HG02571 (cell line): ENCODE results near the gene CA10.

Source experiments
- ATAC-seq: cut with Tn5 transposase; IDR thresholded peaks from one replicate; pipeline ENCODE4 v1.9.1; 2021; ENCODE audit warnings: mild to moderate bottlenecking, moderate library complexity; ENCODE audit not compliant: unreplicated experiment

CA10 gene

DNA sequence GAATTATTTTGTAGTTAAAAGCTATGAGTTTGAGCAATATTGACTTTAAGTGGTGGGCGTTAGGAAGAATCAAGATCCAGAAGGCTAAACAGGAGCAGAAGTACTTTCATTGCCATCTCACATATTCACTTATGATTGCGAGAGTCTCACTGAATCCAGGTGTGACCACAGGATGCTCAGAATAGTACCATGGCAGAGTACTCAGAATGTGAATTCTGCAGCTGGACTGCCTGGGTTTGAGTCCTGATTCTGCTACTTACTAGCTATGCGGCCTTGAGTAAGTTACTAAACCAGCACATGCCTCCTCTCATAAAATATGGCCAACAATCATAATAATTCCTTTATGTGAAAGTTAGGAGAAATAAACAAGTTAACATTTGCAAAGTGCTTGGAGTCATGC is 109.5 kb downstream of the CA10 start:
- ATAC-seq = no peak

DNA sequence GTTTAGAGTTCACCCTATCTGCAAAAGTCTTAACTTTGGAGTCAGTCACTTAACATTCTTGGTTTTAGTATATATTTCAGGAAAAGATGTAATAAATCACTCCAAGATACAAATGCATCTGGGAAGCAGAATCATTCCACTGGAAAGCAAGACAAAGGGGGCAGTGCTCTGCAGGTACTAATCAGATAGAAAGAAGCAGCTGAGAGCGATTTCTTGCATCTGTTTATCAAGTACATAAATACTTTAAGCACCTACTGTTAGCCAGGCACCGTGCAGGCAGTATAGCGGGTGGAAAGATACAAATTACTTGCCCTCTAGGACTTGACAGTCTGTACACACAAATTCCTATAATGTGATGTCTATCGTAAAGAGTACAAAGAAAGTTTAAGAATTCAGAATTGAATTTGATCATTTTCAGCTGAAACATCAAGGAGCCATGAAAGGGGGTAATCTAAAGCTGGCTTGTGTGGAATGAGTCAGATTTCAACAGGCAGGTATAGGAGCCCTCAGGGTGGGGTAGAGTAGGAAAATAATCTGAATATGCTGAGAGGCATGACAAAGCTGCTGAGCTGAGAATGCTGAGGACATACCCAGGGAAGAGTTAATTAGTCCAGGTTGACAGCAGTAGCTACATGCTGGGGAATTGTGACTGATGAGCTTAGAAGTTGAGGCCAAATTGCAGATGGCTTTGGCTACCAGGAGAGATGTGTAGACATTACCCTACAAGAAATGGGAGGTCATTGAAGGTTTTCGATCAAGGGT is 110.2 kb downstream of the CA10 start:
- no peak for ATAC-seq

DNA sequence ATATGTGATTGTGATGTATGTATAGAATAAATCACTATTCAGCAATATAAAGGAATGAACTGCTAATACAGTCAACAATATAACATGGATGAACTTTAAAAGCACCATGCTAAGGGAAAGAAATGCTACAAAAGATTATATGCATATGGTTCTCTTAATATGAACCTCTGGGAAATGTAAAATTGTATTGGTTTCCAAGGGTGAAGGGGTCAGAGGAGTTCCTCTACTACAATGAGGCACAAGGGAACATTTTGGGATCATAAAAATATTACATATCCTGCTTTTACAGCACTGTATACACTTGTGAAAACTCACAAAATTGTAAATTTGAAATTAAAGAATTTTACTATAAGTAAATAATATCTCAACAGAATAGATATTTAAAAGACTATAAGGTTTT is 111.4 kb downstream of the CA10 start:
- ATAC-seq = no peak

DNA sequence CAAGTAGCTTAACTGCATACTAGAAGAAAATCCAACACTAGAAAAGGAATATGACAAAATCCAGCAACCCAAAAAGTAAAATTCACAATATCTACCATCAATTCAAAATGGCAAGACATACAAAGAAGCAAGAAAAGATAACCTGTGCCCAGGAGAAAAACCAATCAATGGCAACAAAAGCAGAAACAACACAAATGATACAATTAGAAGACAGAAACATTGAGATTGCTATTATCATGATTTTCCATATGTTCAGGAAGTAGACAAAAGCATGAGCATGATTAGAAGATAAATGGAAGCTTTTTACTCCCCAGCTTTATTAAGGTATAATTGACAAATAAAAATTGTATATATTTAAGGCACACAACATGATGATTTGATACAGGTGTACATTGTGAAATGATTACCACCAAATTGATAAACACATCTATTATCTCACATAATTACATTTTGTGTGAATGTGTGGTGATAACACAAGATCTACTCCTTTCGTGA is 117.3 kb downstream of the CA10 start:
- ATAC-seq = no peak

DNA sequence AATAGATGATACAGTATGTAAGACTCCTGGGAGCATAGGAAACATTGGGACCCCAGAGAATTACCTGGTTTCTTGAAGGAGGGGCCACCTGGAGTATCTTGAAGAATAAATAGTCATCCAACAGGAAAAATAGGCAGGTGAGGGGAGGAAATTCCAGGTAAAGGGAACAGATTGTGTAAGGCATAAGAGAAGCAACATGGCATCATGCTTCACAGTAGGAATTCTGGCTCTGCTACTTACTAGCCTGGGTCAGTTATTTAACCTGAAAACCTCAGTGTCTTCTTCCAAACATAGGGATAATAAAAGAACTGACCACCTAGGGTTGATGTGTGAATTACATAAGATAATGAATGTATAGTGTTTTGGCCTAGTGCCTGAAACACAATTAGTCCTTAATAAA is 122.1 kb downstream of the CA10 start:
- no peak for ATAC-seq

DNA sequence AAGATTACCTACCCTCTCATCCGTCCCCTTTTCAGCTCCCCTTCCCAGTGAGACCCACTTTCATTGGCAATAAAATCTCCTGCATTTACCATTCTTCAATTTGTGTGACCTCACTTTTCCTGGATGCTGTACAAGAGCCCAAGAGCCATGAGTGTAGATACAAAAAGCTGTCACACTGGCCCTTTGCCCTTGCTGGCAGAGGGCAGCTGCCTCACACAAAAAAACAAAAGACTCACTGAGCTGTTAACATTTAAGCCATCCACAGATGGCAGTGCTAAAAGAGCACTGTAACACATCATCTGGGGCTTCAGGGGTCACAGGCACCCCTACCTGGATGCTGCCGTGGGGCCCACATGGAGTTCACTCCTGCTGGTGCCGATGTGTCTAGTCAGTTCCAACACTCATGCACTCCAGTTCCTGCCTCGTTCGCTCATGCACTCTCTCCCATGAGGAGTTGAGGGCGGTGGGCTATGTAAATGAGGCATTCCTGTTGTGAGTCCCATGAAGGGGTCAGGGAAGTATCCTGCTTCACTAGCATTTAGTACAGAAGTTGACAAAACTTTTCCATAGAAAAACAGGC is 123.1 kb downstream of the CA10 start:
- ATAC-seq = no peak

DNA sequence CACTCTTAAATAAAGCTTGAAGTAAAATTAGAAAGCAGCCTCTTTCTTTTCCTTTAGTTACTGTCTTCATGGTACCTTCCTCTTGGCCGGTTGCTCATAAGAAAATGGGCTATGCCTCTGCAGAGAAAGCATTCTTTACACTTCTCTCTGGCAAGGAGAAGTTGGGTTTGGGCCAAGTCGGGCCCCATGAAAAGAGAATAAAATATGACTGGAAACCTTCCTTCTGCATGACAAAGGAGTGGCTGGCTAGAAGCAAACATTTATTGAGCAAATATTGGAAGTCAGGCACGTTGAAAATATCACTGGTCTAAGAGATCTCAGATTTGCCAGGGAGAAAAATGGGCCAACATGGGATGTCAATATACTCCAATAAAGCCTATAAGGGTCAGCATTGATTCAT is 126.1 kb downstream of the CA10 start:
- no peak for ATAC-seq

DNA sequence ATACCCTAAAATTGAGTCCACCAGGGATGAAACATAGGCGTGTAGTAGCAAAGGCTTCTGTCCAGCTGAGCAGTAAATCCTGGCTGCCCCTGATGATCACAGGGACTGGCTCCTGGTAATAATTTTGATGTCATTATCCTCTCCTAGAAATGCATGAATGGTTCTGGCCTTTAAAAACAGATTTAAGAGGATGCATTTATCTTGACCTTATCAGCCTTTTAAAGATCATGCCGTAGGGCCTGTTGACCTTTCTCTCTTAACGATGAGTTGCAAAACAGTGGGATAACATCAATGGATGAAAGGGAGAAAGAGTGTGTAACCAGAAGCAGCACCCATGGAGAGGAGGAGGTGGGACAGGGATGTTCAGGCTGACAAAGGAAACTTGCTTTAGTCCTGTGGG is 128.5 kb downstream of the CA10 start:
- ATAC-seq = no peak

DNA sequence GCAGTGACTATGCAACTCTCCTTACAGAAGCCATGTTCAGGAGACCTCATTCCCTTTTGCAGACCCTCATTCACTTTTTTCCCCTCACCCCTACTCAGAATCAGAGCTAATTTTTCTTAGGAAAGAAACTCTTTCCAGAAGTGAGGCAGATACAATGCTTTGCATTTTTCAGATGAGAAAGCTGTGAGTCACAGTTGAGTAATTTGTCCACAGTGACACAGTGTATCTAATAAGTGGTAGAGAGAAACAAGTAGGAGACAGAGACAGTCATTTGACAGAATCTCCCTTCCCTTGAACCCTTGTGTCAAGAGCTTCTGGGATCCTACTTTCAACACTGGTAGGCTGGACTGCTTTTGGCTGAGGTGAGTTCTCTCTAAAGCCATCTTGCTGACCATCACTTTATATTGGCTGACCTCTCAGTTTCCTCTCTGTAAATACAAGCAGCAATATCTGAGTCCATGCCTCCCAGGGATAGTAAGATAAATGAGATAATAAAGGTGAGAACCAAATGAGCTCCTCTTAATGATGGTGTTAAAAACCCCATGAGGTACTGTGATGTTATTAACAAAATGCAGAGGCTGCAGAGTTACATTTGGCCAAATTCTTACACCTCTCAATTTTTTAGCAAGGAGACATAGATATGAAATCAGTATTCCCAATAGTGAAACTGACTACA is 130.8 kb downstream of the CA10 start:
- ATAC-seq = no peak

DNA sequence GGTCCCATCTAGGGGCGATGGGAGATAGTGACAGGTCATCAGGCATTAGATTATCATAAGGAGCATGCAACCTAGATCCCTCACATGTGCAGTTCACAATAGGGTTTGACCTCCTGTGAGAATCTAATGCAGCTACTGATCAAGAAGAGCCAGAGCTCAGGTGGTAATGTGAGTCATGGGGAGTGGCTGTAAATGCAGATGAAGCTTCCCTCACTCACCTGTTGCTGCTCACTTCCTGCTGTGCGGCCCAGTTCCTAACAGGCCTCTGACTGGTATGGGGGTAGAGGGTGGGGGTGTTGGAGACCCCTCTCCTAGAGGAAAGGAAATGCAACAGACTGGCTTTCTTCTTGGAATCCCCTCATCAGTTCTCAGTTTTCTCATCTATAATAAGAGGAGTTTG is 131.4 kb downstream of the CA10 start:
- ATAC-seq = no peak

DNA sequence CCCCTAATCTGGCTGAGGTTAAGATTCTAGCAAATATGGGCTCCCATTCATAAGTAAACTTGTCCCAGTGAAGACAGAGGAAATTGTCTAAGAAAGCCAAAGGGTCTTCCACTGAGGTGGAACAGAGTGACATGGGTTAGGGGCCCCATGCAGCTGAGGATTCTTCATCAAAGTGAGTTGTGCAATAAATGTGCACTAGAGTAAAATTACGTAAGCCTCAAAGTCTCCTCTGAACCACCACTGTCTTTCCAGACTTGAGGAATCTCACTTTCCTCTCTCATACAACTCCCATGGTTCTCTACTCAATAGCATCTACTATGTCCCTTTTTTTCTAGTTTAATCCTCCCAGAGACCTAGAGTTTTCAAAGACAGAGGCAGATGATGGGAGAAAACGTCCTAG is 132.4 kb downstream of the CA10 start:
- no peak for ATAC-seq

DNA sequence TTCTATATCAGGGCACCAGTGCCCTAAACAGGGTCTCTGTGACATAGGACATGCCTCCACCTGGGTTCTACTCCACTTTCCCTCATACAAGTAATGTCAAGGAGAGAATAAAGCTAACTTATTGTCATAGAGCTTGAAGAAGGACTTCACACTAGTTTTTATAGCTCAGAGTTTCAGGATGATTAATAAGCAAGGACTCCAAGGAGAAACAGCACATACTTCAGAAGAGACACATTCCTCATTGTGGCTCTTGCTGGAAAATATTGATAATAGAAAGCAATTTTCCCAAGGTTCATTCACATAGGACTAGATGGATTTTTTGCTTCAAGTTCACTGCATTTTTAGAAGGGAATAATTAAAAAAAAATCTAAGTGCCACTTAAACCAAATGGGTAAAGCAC is 133.3 kb downstream of the CA10 start:
- no peak for ATAC-seq

DNA sequence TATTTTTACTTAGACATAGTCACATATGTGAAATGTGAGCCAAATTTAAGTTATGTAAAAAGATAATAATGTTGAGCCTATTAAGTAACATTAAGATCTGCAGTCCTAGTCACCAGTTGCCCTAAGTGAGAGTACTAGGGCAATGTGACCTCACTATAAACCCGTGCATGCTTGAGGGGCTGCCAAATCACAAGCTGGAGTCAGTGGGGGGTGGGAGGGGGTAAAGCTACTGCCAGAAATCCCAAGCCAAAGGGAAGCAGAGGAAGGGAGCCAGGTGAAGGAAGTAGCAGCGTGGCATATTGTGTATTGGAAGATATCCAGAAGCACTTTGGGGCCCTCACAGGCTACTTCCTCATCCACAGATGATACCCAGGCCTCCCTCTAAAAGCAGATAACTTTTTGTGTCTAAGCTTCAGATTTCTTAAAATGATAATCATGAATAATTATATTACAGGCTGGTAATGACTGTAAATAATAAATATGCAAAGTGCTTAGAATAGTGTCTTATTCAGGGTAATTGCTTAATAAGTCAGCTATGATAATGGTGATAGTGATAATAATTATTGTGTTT is 134.1 kb downstream of the CA10 start:
- no peak for ATAC-seq

DNA sequence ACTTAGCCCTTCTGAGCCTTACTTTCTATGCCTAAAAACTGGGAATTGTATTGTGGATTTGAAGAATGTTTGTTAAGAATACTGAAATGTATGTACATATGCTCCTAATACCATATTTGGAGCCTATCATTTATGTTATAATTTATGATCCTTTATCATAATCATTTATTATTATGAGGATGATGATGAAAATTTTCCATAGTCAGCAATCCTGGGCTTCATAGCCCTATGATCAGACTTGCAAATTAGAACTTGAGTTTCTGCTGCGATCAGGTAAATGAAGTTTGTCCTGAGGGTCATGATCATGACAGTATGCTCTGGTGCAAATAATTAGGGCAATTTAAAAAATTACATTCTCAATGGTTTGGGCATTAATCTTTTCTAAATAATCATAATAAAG is 147.4 kb downstream of the CA10 start:
- no peak for ATAC-seq

DNA sequence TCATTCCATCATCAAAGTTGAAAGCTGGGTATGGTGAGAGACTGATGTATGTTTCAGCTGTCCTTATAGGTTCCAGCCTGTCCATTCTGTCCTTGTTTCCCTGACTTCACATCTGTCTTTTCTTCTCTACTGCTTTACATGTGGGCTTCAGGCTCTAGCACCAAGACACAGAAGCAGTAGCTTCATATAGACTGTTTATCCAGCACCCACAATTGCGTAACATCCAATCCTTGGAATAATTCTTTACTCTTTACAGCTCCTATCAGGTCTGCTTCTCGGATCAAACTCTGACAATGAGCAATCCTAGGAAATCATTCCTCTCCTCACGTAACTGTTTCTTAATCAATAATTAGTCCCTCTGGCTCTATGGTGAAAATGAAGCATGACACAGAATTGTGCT is 158.9 kb downstream of the CA10 start:
- ATAC-seq = no peak

DNA sequence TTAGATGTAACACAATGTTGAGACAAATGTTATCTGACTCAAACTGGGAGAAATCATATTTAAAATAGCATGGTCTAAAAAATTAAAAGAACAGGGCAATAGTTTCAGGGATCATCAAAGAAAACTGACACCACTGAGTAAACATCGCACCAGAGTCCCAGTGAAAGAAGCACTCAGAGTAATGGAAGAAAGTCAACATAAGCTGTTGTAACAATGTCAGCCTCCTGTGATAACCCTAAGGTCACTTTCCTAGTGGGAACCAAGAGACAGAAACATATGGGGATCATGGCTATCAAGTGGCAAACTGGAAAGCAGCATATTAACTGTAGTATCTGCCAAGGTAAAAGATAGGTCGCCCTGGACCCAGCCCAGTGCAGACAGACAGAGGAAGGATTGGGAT is 160.8 kb downstream of the CA10 start:
- no peak for ATAC-seq

DNA sequence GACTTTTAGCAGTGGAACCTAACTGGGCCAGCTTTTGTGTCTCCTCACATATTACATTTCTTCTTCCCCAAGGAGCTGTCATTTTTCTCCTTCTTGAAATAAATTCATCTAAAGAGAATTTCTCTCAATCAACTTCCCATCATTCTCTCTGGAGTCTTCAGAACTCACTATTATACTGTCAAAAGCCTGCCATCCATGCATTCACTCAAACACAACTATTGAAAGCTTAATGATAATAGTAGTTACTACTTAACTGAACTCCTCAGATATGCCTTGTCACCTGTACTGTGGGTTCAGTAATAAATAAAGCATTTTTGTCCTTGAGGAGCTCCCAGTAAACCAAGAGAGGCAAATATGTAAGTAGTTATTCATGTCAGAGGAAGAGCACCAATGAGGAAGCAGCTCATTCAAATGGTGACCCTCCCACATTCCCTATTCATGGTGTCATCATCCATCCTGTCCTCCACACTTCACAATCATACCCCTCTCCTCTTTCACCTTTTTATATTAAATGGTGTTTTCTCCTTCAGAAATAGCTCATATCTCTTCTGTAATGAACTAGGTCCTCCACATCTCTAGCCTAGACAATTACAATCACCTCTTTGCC is 162.6 kb downstream of the CA10 start:
- no peak for ATAC-seq

DNA sequence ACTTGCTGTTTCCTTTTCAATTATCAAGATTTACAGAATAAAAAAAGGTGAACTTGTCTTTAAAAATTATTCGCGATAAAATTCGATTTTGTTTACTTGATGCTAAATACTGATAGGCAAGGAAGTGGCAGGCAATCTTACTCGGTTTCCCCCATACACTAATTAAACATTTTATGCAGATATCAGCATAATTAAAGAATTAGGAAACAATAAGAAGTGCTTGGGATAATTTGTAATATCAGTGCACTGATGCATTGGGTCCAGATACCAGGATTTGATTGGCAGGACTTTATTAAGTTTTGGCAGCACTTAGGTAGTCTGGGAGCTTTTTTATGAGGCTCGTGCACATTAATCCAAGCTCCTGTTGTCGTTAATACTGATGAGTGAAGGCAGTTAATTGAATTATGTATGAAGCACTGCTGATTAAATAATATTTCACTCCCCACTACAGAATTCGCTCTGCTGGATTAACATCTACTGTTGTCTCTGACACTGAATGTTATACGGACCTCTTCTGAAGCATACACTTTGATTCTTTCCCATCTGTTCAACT is 165.6 kb downstream of the CA10 start:
- no peak for ATAC-seq

DNA sequence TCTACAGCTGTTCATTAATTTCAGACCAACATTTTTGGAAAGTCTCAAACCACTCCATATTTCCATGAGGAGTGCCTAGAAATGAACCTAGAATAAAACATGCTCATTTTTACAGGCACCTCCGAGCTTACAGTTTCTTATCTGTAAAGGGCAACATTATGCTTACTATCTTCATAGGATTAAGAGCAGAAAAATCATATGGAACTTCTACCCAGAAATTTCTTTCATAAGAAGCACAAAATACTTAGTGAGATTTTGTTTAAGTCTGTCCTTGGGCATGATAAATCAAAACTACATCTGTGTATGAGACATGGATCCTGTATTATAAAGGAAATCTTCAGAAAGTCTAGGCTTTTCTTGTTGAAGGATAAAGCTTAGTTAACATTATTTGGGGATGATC is 187.4 kb downstream of the CA10 start:
- ATAC-seq = no peak

DNA sequence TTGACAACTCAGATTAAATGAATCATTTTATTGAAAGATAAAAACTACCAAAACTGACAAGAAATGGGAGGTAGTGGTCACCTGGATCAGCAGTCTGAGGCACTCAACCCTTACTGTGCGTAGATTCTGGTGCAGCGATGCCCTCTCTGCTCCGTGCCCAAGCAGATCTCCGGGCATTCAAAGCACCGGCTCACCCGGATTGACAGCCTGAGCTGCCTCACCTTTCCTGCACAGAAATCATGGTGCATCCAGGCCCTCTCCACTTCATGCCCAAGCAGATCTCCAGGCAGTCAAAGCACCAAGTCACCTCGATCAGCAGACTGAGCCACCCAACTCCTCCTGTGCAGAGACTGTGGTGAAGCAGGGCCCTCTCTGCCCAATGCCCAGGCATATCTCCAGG is 196.8 kb downstream of the CA10 start:
- ATAC-seq = no peak

DNA sequence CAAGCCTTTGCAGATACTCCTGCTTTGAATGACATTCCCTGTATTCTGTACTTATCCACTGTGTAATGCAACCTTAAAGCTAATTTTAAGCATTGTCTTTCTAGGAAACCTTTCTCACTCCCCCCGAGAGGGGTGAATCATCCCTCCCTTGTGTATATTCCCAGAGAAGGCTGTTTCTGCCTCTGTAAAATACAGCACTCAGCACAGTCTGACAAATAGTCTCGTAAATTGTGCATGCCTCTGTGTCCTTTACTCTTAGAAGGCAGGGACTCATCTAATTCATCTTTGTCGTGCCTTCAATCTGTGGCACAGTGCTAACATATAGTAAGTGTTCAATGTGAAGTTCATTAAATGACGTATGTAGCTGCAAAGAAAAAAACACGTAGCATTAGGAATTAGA is 200.7 kb downstream of the CA10 start:
- no peak for ATAC-seq
